RKO (cell line): ENCODE data around the gene MARCHF6.
"Not testable (repeated sequence)": the region's sequence is repeated elsewhere in the genome, so short reads cannot be mapped to it uniquely, and the experiment has no call there.

Source experiments
- DNase-seq: peaks from one replicate; pipeline ENCODE4 v3.0.0-alpha.2; 2016; ENCODE audit warnings: low spot score

MARCHF6 gene

GRCh38 chr5:10376544-10376943 is 23.0 kb downstream of the MARCHF6 start:
- DNase-seq = no peak

DNA sequence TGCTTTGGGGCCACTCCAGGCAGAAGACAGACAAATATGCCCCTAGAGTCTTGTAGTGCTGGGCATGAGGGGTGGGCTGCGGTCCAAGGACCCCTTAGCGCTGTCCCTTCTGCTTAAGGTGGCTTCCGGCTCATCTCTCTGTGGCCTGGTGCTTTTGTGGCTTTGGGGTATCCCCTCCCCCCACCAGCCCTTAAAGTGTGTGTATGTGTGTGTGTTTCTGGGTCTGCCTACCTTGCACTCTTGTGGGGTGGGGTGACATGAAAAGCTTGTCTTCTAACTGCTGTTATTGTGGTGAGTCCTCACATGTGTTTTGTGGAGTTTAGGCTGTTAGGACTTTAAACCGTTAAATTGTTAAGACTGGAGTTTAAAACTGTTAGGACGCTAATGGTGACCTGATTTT is 23.6 kb downstream of the MARCHF6 start:
- DNase-seq = no peak

DNA sequence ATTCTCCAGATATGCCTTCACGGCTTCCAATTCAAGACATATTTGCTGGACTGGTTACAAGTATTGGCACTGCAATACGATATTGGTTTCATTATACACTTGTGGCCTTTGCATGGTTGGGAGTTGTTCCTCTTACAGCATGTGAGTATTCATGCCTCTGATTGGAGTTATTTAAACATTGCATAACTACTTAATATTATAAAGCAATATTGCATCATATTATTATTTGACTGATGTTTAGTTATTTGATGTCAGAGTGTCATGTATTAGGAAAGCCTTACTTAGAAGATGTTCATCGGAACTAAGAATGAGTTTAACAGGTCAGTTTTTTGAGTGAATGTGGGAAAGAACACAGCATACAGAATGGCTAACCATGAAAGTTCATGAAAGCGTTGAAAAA is 28.3 kb downstream of the MARCHF6 start:
- no peak for DNase-seq

DNA sequence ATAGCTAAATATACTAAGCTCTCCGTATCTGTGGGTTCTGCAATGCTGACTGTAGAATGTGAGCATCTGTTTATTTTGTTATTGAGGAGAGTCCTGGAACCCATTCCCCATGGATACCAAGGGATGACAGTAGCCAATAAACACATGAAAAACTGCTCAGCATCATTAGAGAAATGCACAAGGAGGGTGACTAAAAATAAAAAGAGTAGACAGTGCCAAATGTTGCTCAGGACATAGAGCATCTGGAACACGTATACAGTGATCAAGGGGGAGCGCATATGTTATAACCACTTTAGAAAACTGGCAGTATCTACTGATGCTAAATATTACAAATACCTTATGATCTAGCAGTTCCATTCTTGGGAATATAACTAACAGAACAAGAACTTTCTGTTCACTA is 31.0 kb downstream of the MARCHF6 start:
- no peak for DNase-seq

- DNase-seq = no peak
Observed at GRCh38 chr5:10387690-10388089, 34.2 kb downstream of the MARCHF6 start.

DNA sequence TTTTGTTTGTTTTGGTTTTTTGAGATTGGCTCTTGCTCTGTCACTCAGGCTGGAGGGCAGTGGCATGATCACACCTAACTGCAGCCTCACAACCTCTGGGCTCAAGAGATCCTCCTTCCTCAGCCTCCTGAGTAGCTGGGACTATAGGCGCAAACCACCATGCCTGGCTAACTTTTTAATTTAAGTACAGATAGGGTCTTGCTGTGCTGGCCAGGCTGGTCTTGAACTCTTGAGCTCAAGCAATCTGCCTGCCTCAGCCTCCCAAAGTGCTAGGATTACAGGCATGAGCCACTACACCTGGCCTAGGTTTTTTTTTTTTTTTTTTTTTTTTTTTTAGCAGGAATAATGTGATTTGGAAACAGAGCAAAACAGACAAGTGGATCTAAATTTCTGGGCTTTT is 37.6 kb downstream of the MARCHF6 start:
- no peak for DNase-seq

DNA sequence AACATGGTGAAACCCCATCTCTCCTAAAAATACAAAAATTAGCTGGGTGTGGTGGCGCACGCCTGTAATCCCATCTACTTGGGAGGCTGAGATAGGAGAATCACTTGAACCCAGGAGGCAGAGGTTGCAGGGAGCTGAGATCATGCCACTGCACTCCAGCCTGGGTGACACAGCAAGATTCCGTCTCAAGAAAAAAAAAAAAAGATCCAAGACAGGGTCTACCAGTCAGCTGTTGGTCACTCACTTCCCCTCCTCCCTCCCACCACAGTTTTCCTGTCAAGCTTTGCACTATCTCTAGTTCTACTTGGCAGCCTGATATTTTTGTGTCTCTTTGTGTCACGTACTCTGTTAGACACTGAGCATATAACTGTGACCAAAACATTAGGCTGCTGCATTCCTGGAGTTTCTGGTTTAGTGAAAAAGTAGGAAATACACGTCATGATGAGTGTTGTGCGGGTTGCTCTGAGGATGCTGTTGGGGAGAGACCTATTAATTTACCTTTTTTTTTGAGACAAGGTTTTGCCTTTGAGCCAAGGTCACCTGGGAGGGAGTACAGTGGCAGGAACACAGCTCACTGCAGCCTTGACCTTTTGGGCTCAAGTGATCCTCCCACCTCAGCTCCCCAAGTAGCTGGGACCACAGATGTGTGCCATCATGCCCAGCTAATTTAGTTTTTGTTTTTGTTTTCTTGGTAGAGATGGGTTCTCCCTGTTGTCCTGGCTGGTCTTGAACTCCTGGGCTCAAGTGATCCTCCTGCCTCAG is 39.3 kb downstream of the MARCHF6 start:
- not testable (repeated sequence) for DNase-seq

GRCh38 chr5:10393491-10393890 is 40.0 kb downstream of the MARCHF6 start:
- no peak for DNase-seq

GRCh38 chr5:10396552-10396951 is 43.1 kb downstream of the MARCHF6 start:
- DNase-seq = no peak

GRCh38 chr5:10399839-10400238 is 46.3 kb downstream of the MARCHF6 start:
- DNase-seq = no peak

- no peak for DNase-seq
Observed at GRCh38 chr5:10400411-10400810, 46.9 kb downstream of the MARCHF6 start.

DNA sequence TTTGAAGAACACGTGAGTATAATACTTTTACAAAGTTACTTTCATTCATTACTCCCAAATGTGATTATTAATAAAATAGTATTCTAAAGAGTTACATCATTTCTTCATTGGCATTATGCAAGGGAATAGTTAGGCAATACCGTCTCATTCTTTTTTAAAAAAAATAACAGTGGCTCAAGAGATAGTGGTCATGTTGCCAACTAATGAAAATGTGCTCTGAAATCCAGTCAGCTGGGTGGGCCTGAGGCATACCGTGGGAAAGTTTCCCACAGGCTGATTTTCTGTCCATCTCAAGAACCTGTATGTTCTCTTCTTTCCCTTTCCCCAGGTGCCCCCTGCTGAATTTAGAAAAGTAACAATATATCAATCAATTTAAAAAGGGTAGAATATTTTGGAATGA is 47.3 kb downstream of the MARCHF6 start:
- no peak for DNase-seq

DNA sequence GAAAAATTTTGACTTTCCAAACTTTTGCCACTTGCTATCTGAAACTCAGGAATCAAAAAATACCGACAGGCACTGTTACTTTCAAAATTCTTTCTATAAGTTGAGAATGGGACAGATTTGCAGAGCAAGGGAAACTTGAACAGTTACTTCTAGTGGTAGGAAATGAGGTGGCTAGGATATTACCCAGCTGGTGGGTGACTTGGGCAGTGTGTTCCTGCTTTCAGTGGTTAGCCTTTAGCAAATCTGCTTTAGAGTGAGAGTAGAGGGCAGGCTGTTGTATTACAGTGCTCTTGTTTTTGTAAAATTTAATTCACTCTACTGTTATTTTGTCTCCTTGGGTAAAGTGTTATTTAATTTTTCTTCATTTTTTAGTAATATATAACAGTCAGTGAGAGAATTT is 48.0 kb downstream of the MARCHF6 start:
- no peak for DNase-seq
